SK-N-SH (cell line): Measurements from ENCODE around the gene IGHMBP2.

Experiments used
- ELF1 ChIP-seq: IDR thresholded peaks from 2 replicates; pipeline ENCODE4 v1.4.0; 2012
- NFIC ChIP-seq: IDR thresholded peaks from 2 replicates; pipeline ENCODE4 v1.4.0; 2012; ENCODE audit warnings: borderline replicate concordance
- POLR2AphosphoS5 ChIP-seq: IDR thresholded peaks from 2 replicates; pipeline ENCODE4 v1.6.1; 2012; ENCODE audit warnings: low read depth, low read length
- RAD21 ChIP-seq: IDR thresholded peaks from 2 replicates; pipeline ENCODE4 v1.6.1; 2012; ENCODE audit warnings: mild to moderate bottlenecking, low read length
- TAF1 ChIP-seq: IDR thresholded peaks from 2 replicates; pipeline ENCODE4 v1.6.1; 2012; ENCODE audit warnings: low read depth, mild to moderate bottlenecking, low read length, moderate library complexity, borderline replicate concordance
- TF ChIP-seq, protein P1 (sequence below): IDR thresholded peaks from 2 replicates; pipeline ENCODE4 v1.4.0; 2012; ENCODE audit warnings: low read depth
- TF ChIP-seq, protein P2 (sequence below): fragments of 200-600 bp; sonication (generic); IDR thresholded peaks from 2 replicates; pipeline ENCODE4 v1.6.1; 2017; ENCODE audit warnings: antibody characterized with exemption, mild to moderate bottlenecking, moderate library complexity
- TF ChIP-seq, protein P3 (sequence below): IDR thresholded peaks from 2 replicates; pipeline ENCODE4 v1.6.1; 2012; ENCODE audit warnings: mild to moderate bottlenecking, low read depth, low read length, moderate library complexity

DNA sequence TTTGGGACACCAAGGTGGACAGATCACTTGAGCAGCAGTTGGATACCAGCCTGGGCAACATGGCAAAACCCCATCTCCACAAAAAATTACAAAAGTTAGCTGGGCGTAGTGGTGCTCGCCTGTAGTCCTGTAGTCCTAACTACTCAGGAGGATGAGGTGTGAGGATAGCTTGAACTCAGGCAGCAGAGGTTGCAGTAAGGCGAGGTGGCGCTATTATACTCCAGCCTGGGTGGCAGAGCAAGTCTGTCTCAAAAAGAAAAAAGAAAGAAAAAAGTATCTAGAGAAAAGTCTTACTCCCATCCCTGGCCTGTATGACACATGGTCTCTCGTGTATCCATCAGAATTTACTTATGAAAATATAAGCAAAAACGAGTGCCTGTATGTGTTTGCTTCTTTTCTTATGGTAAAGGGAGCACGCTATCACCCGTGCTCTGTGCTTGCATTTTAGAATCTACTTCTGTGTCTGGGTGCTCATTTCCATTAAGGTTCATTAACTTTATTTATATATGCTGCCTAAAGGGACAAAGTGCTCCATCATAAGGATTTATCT, 46.6 kb upstream of the IGHMBP2 start:
- TF ChIP-seq POLR2AphosphoS5 = no peak
- TF ChIP-seq ELF1 = no peak
- no peak for TF ChIP-seq NFIC
- TF ChIP-seq, protein P1, sequence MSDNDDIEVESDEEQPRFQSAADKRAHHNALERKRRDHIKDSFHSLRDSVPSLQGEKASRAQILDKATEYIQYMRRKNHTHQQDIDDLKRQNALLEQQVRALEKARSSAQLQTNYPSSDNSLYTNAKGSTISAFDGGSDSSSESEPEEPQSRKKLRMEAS = no peak
- TF ChIP-seq, protein P2, sequence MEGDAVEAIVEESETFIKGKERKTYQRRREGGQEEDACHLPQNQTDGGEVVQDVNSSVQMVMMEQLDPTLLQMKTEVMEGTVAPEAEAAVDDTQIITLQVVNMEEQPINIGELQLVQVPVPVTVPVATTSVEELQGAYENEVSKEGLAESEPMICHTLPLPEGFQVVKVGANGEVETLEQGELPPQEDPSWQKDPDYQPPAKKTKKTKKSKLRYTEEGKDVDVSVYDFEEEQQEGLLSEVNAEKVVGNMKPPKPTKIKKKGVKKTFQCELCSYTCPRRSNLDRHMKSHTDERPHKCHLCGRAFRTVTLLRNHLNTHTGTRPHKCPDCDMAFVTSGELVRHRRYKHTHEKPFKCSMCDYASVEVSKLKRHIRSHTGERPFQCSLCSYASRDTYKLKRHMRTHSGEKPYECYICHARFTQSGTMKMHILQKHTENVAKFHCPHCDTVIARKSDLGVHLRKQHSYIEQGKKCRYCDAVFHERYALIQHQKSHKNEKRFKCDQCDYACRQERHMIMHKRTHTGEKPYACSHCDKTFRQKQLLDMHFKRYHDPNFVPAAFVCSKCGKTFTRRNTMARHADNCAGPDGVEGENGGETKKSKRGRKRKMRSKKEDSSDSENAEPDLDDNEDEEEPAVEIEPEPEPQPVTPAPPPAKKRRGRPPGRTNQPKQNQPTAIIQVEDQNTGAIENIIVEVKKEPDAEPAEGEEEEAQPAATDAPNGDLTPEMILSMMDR = no peak
- TF ChIP-seq, protein P3, sequence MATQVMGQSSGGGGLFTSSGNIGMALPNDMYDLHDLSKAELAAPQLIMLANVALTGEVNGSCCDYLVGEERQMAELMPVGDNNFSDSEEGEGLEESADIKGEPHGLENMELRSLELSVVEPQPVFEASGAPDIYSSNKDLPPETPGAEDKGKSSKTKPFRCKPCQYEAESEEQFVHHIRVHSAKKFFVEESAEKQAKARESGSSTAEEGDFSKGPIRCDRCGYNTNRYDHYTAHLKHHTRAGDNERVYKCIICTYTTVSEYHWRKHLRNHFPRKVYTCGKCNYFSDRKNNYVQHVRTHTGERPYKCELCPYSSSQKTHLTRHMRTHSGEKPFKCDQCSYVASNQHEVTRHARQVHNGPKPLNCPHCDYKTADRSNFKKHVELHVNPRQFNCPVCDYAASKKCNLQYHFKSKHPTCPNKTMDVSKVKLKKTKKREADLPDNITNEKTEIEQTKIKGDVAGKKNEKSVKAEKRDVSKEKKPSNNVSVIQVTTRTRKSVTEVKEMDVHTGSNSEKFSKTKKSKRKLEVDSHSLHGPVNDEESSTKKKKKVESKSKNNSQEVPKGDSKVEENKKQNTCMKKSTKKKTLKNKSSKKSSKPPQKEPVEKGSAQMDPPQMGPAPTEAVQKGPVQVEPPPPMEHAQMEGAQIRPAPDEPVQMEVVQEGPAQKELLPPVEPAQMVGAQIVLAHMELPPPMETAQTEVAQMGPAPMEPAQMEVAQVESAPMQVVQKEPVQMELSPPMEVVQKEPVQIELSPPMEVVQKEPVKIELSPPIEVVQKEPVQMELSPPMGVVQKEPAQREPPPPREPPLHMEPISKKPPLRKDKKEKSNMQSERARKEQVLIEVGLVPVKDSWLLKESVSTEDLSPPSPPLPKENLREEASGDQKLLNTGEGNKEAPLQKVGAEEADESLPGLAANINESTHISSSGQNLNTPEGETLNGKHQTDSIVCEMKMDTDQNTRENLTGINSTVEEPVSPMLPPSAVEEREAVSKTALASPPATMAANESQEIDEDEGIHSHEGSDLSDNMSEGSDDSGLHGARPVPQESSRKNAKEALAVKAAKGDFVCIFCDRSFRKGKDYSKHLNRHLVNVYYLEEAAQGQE = no peak
- no peak for TF ChIP-seq RAD21
- no peak for TF ChIP-seq TAF1
